ENCODE measurements around the gene GTF2H2C.
"Not testable (repeated sequence)": the region's sequence is repeated elsewhere in the genome, so short reads cannot be mapped to it uniquely, and the experiment has no call there.

Gene GTF2H2C

DNA sequence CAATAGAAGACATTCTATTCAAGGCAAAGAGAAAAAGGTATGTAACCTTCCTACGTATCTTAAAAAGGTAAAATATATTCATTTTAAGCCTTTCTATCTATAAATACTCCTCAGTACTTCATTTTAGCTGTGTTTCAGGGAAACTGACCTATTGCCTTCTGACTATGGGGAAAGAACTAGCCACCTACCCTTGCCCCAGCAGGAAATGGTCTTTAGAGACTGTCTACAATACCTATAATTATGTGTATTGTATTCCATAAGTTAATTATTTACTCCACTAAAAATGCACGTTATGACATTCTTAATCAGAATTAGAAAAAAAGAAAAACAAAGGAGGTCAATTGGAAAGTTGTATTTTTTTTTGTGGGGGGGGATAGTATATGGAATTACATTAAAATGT, 6.2 kb downstream of the GTF2H2C start:
- not testable (repeated sequence) for H3K36me3 ChIP-seq (ENCODE audit: insufficient read depth, low read length); H2AFZ ChIP-seq (ENCODE audit: low read length, unreplicated experiment); H3K4me1 ChIP-seq (ENCODE audit: control insufficient read depth, insufficient read depth, low read length, unreplicated experiment); H3K27ac ChIP-seq (ENCODE audit: low read depth, low read length); H3K27me3 ChIP-seq (ENCODE audit: insufficient read depth, low read length); H3K4me3 ChIP-seq (ENCODE audit: low read depth, low read length); H3K79me2 ChIP-seq (ENCODE audit: control insufficient read depth, insufficient read depth, low read length, unreplicated experiment)

DNA sequence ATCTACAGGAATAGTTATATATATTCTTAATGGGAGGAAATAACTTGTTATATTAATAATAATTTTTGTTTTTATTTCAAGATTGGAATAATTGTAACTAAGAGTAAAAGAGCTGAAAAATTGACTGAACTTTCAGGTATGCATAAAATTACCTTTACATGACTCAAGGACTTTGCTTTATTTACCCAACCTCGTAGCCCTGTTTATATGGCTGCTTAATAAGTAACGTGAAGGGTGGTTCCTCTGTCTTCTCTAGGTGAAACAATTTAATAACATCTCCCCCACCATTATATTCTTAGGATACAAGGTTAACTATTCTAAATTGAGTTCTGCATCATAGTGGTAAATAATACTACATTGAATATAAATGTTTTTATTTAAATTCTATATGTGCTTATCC, 8.1 kb downstream of the GTF2H2C start:
- not testable (repeated sequence) for H3K79me2 ChIP-seq (ENCODE audit: control insufficient read depth, insufficient read depth, low read length, unreplicated experiment); H3K27me3 ChIP-seq (ENCODE audit: insufficient read depth, low read length); H3K36me3 ChIP-seq (ENCODE audit: insufficient read depth, low read length); H3K27ac ChIP-seq (ENCODE audit: low read depth, low read length); H3K4me1 ChIP-seq (ENCODE audit: control insufficient read depth, insufficient read depth, low read length, unreplicated experiment); H3K4me3 ChIP-seq (ENCODE audit: low read depth, low read length); H2AFZ ChIP-seq (ENCODE audit: low read length, unreplicated experiment)

DNA sequence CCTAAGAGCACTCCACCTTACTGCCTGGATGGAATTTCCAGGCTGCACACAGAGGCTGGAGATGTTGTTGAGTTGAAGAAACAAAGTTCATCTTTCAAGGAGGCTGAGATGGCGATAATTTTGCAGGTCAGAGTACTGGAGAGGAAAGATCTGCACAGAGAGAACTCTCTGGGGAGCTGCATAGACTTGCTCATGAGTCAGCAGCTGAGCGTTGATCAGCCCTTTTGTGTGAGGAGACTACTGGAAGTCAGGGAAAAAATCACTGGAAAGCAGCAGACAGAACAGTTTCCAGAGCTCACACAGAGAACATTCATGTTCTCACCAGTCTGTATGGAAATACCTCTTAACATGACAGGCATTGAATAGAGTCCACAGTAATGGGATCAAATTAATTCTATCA, 23.4 kb downstream of the GTF2H2C start:
- H3K79me2 ChIP-seq (ENCODE audit: control insufficient read depth, insufficient read depth, low read length, unreplicated experiment); H3K36me3 ChIP-seq (ENCODE audit: insufficient read depth, low read length); H3K27ac ChIP-seq (ENCODE audit: low read depth, low read length); H3K4me3 ChIP-seq (ENCODE audit: low read depth, low read length); H2AFZ ChIP-seq (ENCODE audit: low read length, unreplicated experiment); H3K27me3 ChIP-seq (ENCODE audit: insufficient read depth, low read length); H3K4me1 ChIP-seq (ENCODE audit: control insufficient read depth, insufficient read depth, low read length, unreplicated experiment): not testable (repeated sequence)

DNA sequence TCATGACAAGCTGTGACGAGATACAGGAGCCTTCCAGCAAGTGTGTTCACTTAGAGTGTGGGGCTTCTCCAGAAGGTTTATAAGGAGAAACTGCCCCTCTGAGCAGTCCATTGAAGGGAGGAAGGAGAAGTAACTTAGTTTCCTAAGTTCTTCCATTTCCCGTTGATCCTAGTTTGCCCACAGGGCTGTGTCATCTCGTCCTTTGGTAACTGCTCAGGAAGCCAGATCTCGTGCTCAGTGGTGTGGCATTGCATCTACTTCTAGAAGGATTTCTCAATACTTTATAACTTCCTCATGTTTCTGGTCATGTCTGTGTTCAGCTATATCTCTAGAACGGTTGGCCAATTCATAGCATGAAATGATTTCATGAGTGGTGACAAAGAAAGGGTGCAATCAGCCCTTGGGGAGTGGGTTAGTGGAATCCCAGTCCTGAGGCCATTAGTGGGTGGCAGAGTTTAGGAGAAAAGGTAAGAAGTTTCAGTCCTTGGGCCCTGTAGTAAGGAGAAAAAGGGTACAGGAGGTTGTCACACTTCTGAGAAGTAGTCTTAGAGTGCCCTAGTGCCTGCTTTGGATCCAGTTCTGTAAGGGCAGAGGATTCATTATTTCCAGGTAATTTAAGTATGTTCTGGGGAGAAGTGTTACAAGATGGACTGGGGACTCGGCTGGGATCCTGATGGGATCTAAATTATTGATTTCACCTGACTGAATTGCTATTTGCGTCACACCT, 36.3 kb downstream of the GTF2H2C start:
- not testable (repeated sequence) for H3K27me3 ChIP-seq (ENCODE audit: insufficient read depth, low read length); H2AFZ ChIP-seq (ENCODE audit: low read length, unreplicated experiment)

DNA sequence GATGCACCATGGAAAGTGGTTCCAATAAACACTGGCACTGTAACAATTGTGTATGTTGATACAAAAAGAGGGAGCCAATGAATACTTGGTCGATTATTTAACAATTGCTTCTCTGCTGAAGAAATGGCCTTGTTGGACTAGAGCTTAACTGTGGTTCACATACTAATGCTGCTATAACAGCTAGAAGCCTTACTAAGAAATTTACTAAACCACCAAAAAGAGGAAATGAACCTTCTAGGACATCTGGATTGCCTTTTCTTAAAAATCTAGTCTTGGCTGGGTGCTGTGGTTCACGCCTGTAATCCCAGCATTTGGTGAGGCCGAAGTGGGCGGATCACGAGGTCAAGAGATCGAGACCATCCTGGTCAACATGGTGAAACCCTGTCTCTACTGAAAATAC, 42.0 kb downstream of the GTF2H2C start:
- not testable (repeated sequence) for H3K4me1 ChIP-seq (ENCODE audit: control insufficient read depth, insufficient read depth, low read length, unreplicated experiment); H3K27me3 ChIP-seq (ENCODE audit: insufficient read depth, low read length); H2AFZ ChIP-seq (ENCODE audit: low read length, unreplicated experiment); H3K4me3 ChIP-seq (ENCODE audit: low read depth, low read length); H3K27ac ChIP-seq (ENCODE audit: low read depth, low read length); H3K79me2 ChIP-seq (ENCODE audit: control insufficient read depth, insufficient read depth, low read length, unreplicated experiment); H3K36me3 ChIP-seq (ENCODE audit: insufficient read depth, low read length)

More for the DNA sequence above, 36.3 kb downstream of the GTF2H2C start:
- H3K4me3 ChIP-seq (ENCODE audit: low read depth, low read length); H3K36me3 ChIP-seq (ENCODE audit: insufficient read depth, low read length); H3K27ac ChIP-seq (ENCODE audit: low read depth, low read length); H3K4me1 ChIP-seq (ENCODE audit: control insufficient read depth, insufficient read depth, low read length, unreplicated experiment); H3K79me2 ChIP-seq (ENCODE audit: control insufficient read depth, insufficient read depth, low read length, unreplicated experiment): not testable (repeated sequence)

- H2AFZ ChIP-seq (ENCODE audit: low read length, unreplicated experiment); H3K36me3 ChIP-seq (ENCODE audit: insufficient read depth, low read length); H3K27ac ChIP-seq (ENCODE audit: low read depth, low read length); H3K79me2 ChIP-seq (ENCODE audit: control insufficient read depth, insufficient read depth, low read length, unreplicated experiment); H3K4me3 ChIP-seq (ENCODE audit: low read depth, low read length); H3K4me1 ChIP-seq (ENCODE audit: control insufficient read depth, insufficient read depth, low read length, unreplicated experiment); H3K27me3 ChIP-seq (ENCODE audit: insufficient read depth, low read length): not testable (repeated sequence)
Measured at GRCh38 chr5:69606839-69607238, 46.8 kb downstream of the GTF2H2C start.

GRCh38 chr5:69607750-69608149, 47.8 kb downstream of the GTF2H2C start:
- H3K4me3 ChIP-seq (ENCODE audit: low read depth, low read length); H3K27me3 ChIP-seq (ENCODE audit: insufficient read depth, low read length); H2AFZ ChIP-seq (ENCODE audit: low read length, unreplicated experiment); H3K36me3 ChIP-seq (ENCODE audit: insufficient read depth, low read length); H3K27ac ChIP-seq (ENCODE audit: low read depth, low read length); H3K79me2 ChIP-seq (ENCODE audit: control insufficient read depth, insufficient read depth, low read length, unreplicated experiment); H3K4me1 ChIP-seq (ENCODE audit: control insufficient read depth, insufficient read depth, low read length, unreplicated experiment): not testable (repeated sequence)

GRCh38 chr5:69608861-69609496, 49.0 kb downstream of the GTF2H2C start:
- not testable (repeated sequence) for H3K4me1 ChIP-seq (ENCODE audit: control insufficient read depth, insufficient read depth, low read length, unreplicated experiment); H3K36me3 ChIP-seq (ENCODE audit: insufficient read depth, low read length); H3K27ac ChIP-seq (ENCODE audit: low read depth, low read length); H3K27me3 ChIP-seq (ENCODE audit: insufficient read depth, low read length); H2AFZ ChIP-seq (ENCODE audit: low read length, unreplicated experiment); H3K4me3 ChIP-seq (ENCODE audit: low read depth, low read length); H3K79me2 ChIP-seq (ENCODE audit: control insufficient read depth, insufficient read depth, low read length, unreplicated experiment)

DNA sequence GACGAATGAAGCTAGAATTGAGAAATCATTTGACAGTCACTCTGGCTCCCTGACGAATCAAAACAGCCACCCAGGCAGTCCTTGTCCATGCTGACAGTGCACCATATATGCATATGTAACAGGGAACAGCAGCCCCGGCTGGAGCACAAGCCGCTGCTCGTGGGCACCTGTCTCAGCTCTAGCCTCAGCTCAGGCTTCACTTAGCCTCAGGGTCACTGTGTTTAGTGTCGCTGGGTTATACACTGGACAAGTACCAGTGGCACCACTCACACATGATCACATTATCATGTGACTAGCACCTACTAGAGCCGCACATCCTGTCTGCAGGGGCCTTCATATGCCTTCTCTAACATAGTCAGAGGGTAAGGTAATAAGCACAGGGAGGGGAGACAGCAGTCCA, 54.9 kb downstream of the GTF2H2C start:
- H3K27me3 ChIP-seq (ENCODE audit: insufficient read depth, low read length); H3K36me3 ChIP-seq (ENCODE audit: insufficient read depth, low read length); H2AFZ ChIP-seq (ENCODE audit: low read length, unreplicated experiment): not testable (repeated sequence)

DNA sequence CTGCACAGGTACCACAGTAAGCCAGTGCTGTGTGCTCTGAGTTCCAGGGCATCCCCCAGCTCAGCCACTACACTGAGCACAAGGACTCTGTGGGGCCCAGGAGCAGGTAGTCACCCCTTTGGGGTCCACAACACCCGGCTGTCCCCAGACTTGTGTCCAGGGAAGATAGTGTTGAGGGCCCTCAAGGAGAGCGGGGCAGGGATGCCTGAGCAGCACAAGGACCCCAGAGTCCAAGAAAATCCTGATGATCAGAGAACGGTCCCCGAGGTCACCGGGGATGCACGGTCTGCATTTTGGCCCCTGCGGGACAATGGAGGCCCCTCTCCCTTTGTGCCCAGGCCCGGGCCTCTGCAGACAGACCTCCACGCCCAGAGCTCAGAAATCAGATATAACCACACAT, 71.9 kb downstream of the GTF2H2C start:
- not testable (repeated sequence) for H3K27me3 ChIP-seq (ENCODE audit: insufficient read depth, low read length); H3K36me3 ChIP-seq (ENCODE audit: insufficient read depth, low read length); H3K4me3 ChIP-seq (ENCODE audit: low read depth, low read length); H3K4me1 ChIP-seq (ENCODE audit: control insufficient read depth, insufficient read depth, low read length, unreplicated experiment); H3K79me2 ChIP-seq (ENCODE audit: control insufficient read depth, insufficient read depth, low read length, unreplicated experiment); H3K27ac ChIP-seq (ENCODE audit: low read depth, low read length); H2AFZ ChIP-seq (ENCODE audit: low read length, unreplicated experiment)

More for the DNA sequence above, 54.9 kb downstream of the GTF2H2C start:
- not testable (repeated sequence) for H3K4me1 ChIP-seq (ENCODE audit: control insufficient read depth, insufficient read depth, low read length, unreplicated experiment); H3K4me3 ChIP-seq (ENCODE audit: low read depth, low read length); H3K79me2 ChIP-seq (ENCODE audit: control insufficient read depth, insufficient read depth, low read length, unreplicated experiment); H3K27ac ChIP-seq (ENCODE audit: low read depth, low read length)

Data from ACC112 (cell line).